Trophoblast cell (in vitro differentiated cells and primary cell): Measurements from ENCODE around the gene THOC3.
A peak's percentile ranks its signal among the peaks of the same experiment; 100 is the strongest.
"Not testable (repeated sequence)": the region's sequence is repeated elsewhere in the genome, so short reads cannot be mapped to it uniquely, and the experiment has no call there.

Experiments
- DNase-seq, 2 donors: peaks; one replicate each; pipeline ENCODE4 v3.0.0-alpha.2; 2016
- H2AFZ ChIP-seq: 2 replicates; pipeline ENCODE4 v1.6.1; 2013; ENCODE audit warnings: low read length, moderate library complexity, mild to moderate bottlenecking; ENCODE audit not compliant: insufficient read depth, poor library complexity
- H2AK5ac ChIP-seq: 2 replicates; pipeline ENCODE4 v1.6.1; 2013; ENCODE audit warnings: mild to moderate bottlenecking, low read length
- H2BK120ac ChIP-seq: 2 replicates; pipeline ENCODE4 v1.6.1; 2013; ENCODE audit warnings: low read length, mild to moderate bottlenecking, moderate library complexity; ENCODE audit not compliant: insufficient read depth, poor library complexity
- H2BK12ac ChIP-seq: 2 replicates; pipeline ENCODE4 v1.6.1; 2013; ENCODE audit warnings: mild to moderate bottlenecking, low read length, moderate library complexity
- H2BK5ac ChIP-seq: 2 replicates; pipeline ENCODE4 v1.6.1; 2013; ENCODE audit warnings: low read length, low read depth, moderate library complexity, mild to moderate bottlenecking; ENCODE audit not compliant: poor library complexity
- H3K14ac ChIP-seq: 2 replicates; pipeline ENCODE4 v1.6.1; 2013; ENCODE audit warnings: mild to moderate bottlenecking, low read length
- H3K18ac ChIP-seq: 2 replicates; pipeline ENCODE4 v1.6.1; 2013; ENCODE audit warnings: mild to moderate bottlenecking, low read length
- H3K23ac ChIP-seq: 2 replicates; pipeline ENCODE4 v1.6.1; 2013; ENCODE audit warnings: low read length
- H3K27ac ChIP-seq: 2 replicates; pipeline ENCODE4 v1.5.1; 2013; ENCODE audit warnings: low read depth, mild to moderate bottlenecking, inconsistent platforms, low read length, moderate library complexity
- H3K27me3 ChIP-seq: 2 replicates; pipeline ENCODE4 v1.6.1; 2013; ENCODE audit warnings: inconsistent platforms, mild to moderate bottlenecking, low read length, moderate library complexity; ENCODE audit not compliant: insufficient read depth
- H3K36me3 ChIP-seq, 2 experiments: 1 replicate in 1 of 2; 2 replicates in 1 of 2; pipeline ENCODE4 v1.6.1; 2013; ENCODE audit warnings: low read length in 2 of 2, mild to moderate bottlenecking in 2 of 2, moderate library complexity in 1 of 2; ENCODE audit not compliant: insufficient read depth in 2 of 2, control insufficient read depth in 1 of 2
- H3K4ac ChIP-seq: 2 replicates; pipeline ENCODE4 v1.6.1; 2013; ENCODE audit warnings: low read depth, mild to moderate bottlenecking, low read length, moderate library complexity
- H3K4me1 ChIP-seq, 2 experiments: 1 replicate in 1 of 2; 2 replicates in 1 of 2; pipeline ENCODE4 v1.6.1; 2013; ENCODE audit warnings: low read length in 2 of 2, mild to moderate bottlenecking in 2 of 2, moderate library complexity in 1 of 2; ENCODE audit not compliant: insufficient read depth in 2 of 2, control insufficient read depth in 1 of 2
- H3K4me2 ChIP-seq: 2 replicates; pipeline ENCODE4 v1.6.1; 2013; ENCODE audit warnings: inconsistent platforms, mild to moderate bottlenecking, low read length, moderate library complexity
- H3K4me3 ChIP-seq: 2 replicates; pipeline ENCODE4 v1.5.1; 2013; ENCODE audit warnings: mild to moderate bottlenecking, low read depth, low read length, inconsistent platforms
- H3K79me1 ChIP-seq: one replicate; pipeline ENCODE4 v1.6.1; 2013; ENCODE audit warnings: low read length
- H3K79me2 ChIP-seq: 2 replicates; pipeline ENCODE4 v1.6.1; 2013; ENCODE audit warnings: low read length, mild to moderate bottlenecking; ENCODE audit not compliant: control insufficient read depth, insufficient read depth, poor library complexity
- H3K9ac ChIP-seq: 2 replicates; pipeline ENCODE4 v1.6.1; 2013; ENCODE audit warnings: mild to moderate bottlenecking, low read length
- H3K9me3 ChIP-seq: 2 replicates; pipeline ENCODE4 v1.6.1; 2013; ENCODE audit warnings: low read depth, mild to moderate bottlenecking, control low read depth, inconsistent platforms, low read length; ENCODE audit not compliant: insufficient read depth
- H4K12ac ChIP-seq: 2 replicates; pipeline ENCODE4 v1.6.1; 2013; ENCODE audit warnings: low read depth, mild to moderate bottlenecking, low read length, moderate library complexity
- H4K8ac ChIP-seq: 2 replicates; pipeline ENCODE4 v1.6.1; 2013; ENCODE audit warnings: low read depth, mild to moderate bottlenecking, low read length, moderate library complexity
- H4K91ac ChIP-seq: one replicate; pipeline ENCODE4 v1.6.1; 2013; ENCODE audit warnings: low read depth, mild to moderate bottlenecking, low read length, moderate library complexity
- WGBS: extraction: QIAGEN DNeasy Blood & Tissue Kit; methylation state at CpG from one replicate; pipeline ENCODE4 v1.1.7; 2013; ENCODE audit warnings: missing lambda C conversion rate; ENCODE audit not compliant: insufficient read length, insufficient coverage; ENCODE audit errors: extremely low coverage; 5-methylcytosine and 5-hydroxymethylcytosine counted together

The THOC3 gene

GRCh38 chr5:175922192-175922885 lies 45.8 kb downstream of the THOC3 start:
- Histone ChIP-seq H3K79me1 (no peaks in the 10 kb centered on the region), H2BK5ac (no peak overlapping the region), H3K36me3 (peaks cover 0 to 1% of the 10 kb centered on the region in 2 experiments), H2BK120ac (no peak overlapping the region), H3K4me1 (no peaks in the 10 kb centered on the region), H2AFZ (no peak overlapping the region), H3K4ac (no peak overlapping the region), H2AK5ac (no peak overlapping the region), H3K4me2 (no peak overlapping the region), H3K27me3 (no peaks in the 10 kb centered on the region), H3K18ac (no peak overlapping the region), H3K23ac (no peak overlapping the region), H3K4me3 (no peak overlapping the region), H4K12ac (no peak overlapping the region), H4K91ac (no peak overlapping the region), H3K27ac (no peak overlapping the region), H3K9ac (no peak overlapping the region), H3K9me3 (no peaks in the 10 kb centered on the region), H3K79me2 (no peaks in the 10 kb centered on the region), H2BK12ac (no peak overlapping the region), H4K8ac (no peak overlapping the region), H3K14ac (no peak overlapping the region)
- WGBS, result no CpG with 5 or more reads among the region's 3 CpGs
- DNase-seq, result peak in 1 of 2 donors; percentile 38

- DNase-seq, result peak in 1 of 2 donors; percentile 1
- H2BK5ac ChIP-seq, result no peak overlapping the region
- H3K4me3 ChIP-seq, result no peak overlapping the region
- no peak overlapping the region for H3K23ac ChIP-seq
- no peak overlapping the region for H2AK5ac ChIP-seq
- no peaks in the 10 kb centered on the region for H3K79me1 ChIP-seq
- no peaks in the 10 kb centered on the region for H3K9me3 ChIP-seq
- H3K4me1 ChIP-seq, result no peaks in the 10 kb centered on the region
- no peak overlapping the region for H3K18ac ChIP-seq
- no peak overlapping the region for H4K8ac ChIP-seq
- peaks cover 0 to 1% of the 10 kb centered on the region in 2 experiments for H3K36me3 ChIP-seq
- WGBS, result no CpG with 5 or more reads among the region's 9 CpGs
- no peak overlapping the region for H2BK12ac ChIP-seq
- no peak overlapping the region for H3K27ac ChIP-seq
- no peaks in the 10 kb centered on the region for H3K79me2 ChIP-seq
- no peak overlapping the region for H3K14ac ChIP-seq
- no peaks in the 10 kb centered on the region for H3K27me3 ChIP-seq
- no peak overlapping the region for H2AFZ ChIP-seq
- H3K4me2 ChIP-seq, result no peak overlapping the region
- no peak overlapping the region for H3K9ac ChIP-seq
- H3K4ac ChIP-seq, result no peak overlapping the region
- H4K12ac ChIP-seq, result no peak overlapping the region
- no peak overlapping the region for H2BK120ac ChIP-seq
- no peak overlapping the region for H4K91ac ChIP-seq
Measured at GRCh38 chr5:175921061-175921730, 46.9 kb downstream of the THOC3 start.

- no peak overlapping the region for H2BK5ac ChIP-seq
- no peak overlapping the region for H2AK5ac ChIP-seq
- no CpG with 5 or more reads among the region's 9 CpGs for WGBS
- no peak for DNase-seq
- no peak overlapping the region for H3K23ac ChIP-seq
- H4K8ac ChIP-seq, result no peak overlapping the region
- H3K79me2 ChIP-seq, result no peaks in the 10 kb centered on the region
- H3K4me2 ChIP-seq, result no peak overlapping the region
- H3K4me1 ChIP-seq, result no peaks in the 10 kb centered on the region
- no peak overlapping the region for H2BK12ac ChIP-seq
- H3K9ac ChIP-seq, result no peak overlapping the region
- H3K4me3 ChIP-seq, result no peak overlapping the region
- no peaks in the 10 kb centered on the region for H3K79me1 ChIP-seq
- H3K36me3 ChIP-seq, result peaks cover 0 to 1% of the 10 kb centered on the region in 2 experiments
- no peaks in the 10 kb centered on the region for H3K27me3 ChIP-seq
- H3K9me3 ChIP-seq, result no peaks in the 10 kb centered on the region
- no peak overlapping the region for H3K18ac ChIP-seq
- no peak overlapping the region for H2BK120ac ChIP-seq
- no peak overlapping the region for H4K91ac ChIP-seq
- H3K4ac ChIP-seq, result no peak overlapping the region
- H2AFZ ChIP-seq, result no peak overlapping the region
- H3K14ac ChIP-seq, result no peak overlapping the region
- H3K27ac ChIP-seq, result no peak overlapping the region
- no peak overlapping the region for H4K12ac ChIP-seq
Measured at GRCh38 chr5:175920231-175920811, 47.8 kb downstream of the THOC3 start.

DNA sequence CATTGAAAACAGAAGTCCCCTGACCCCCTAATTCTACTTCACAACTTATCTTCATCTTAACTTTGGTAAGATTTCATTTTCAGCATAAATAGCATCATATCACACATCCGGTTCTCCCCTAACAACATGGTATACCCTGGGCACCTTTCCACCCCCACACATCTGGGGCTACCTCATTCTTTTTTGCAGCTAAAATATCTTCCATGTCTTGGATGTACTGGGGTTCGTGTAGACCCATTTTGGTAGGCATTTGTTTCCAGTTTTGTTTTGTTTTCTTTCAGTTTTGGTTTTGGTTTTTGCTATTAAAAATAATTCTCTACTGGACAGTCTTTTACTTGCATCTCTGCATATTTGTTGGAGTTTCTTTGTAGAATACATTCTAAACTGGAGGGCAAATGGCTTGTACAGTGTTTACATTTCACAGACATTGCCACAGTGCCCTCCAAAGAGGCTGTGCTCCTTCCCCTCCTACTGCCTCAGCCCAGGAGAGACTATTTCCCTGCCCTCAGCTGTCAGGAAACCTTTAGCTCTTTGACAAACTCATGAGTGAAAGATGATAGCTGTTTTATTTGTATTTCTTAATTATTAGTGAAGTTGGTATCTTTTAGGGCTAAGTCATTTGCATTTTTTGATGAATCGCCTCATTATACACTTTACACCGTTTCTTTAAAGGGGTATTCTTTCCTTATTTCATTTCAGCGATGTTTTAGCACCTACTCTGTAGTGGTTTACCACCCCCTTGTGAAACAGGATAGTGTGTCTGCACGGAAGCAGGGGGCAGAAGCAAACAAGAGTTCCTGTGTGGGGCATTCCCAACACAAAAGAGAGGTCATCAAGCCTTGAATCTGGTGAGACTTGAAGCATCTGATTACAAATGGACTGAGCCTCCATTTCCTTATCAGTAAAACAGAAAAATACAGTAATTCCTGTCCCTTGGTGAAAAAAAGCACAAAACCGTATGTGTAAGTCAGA lies 52.8 kb downstream of the THOC3 start:
- not testable (repeated sequence) for H2AK5ac ChIP-seq, H2BK120ac ChIP-seq, H2BK12ac ChIP-seq, H3K79me1 ChIP-seq, H4K8ac ChIP-seq, H3K4me1 ChIP-seq, H3K14ac ChIP-seq, H3K9ac ChIP-seq, H3K23ac ChIP-seq, H3K4ac ChIP-seq, H3K4me3 ChIP-seq, H4K91ac ChIP-seq, H3K79me2 ChIP-seq, H4K12ac ChIP-seq, H3K9me3 ChIP-seq, H2BK5ac ChIP-seq, H2AFZ ChIP-seq, H3K18ac ChIP-seq, H3K36me3 ChIP-seq, H3K4me2 ChIP-seq, H3K27me3 ChIP-seq, DNase-seq, H3K27ac ChIP-seq
- no CpG with 5 or more reads among the region's 7 CpGs for WGBS
